HUES6 (cell line): Measurements from ENCODE around the gene SLK.

Source experiments
- H3K27ac ChIP-seq: 2 replicates; pipeline ENCODE4 v1.7.0; 2013; ENCODE audit warnings: low read depth, mild to moderate bottlenecking, low read length, inconsistent platforms
- H3K27me3 ChIP-seq: 2 replicates; pipeline ENCODE4 v1.6.1; 2013; ENCODE audit warnings: low read length; ENCODE audit not compliant: control insufficient read depth, insufficient read depth
- H3K36me3 ChIP-seq: 2 replicates; pipeline ENCODE4 v1.6.1; 2013; ENCODE audit warnings: low read length; ENCODE audit not compliant: control insufficient read depth, insufficient read depth
- H3K4me1 ChIP-seq: 2 replicates; pipeline ENCODE4 v1.6.1; 2013; ENCODE audit warnings: low read length; ENCODE audit not compliant: control insufficient read depth, insufficient read depth
- H3K4me3 ChIP-seq: 2 replicates; pipeline ENCODE4 v1.5.1; 2013; ENCODE audit warnings: low read depth, low read length
- H3K9ac ChIP-seq: one replicate; pipeline ENCODE4 v1.6.1; 2013; ENCODE audit warnings: mild to moderate bottlenecking, low read length
- H3K9me3 ChIP-seq: 2 replicates; pipeline ENCODE4 v1.6.1; 2013; ENCODE audit warnings: low read depth, low read length; ENCODE audit not compliant: control insufficient read depth, insufficient read depth

Gene SLK

DNA sequence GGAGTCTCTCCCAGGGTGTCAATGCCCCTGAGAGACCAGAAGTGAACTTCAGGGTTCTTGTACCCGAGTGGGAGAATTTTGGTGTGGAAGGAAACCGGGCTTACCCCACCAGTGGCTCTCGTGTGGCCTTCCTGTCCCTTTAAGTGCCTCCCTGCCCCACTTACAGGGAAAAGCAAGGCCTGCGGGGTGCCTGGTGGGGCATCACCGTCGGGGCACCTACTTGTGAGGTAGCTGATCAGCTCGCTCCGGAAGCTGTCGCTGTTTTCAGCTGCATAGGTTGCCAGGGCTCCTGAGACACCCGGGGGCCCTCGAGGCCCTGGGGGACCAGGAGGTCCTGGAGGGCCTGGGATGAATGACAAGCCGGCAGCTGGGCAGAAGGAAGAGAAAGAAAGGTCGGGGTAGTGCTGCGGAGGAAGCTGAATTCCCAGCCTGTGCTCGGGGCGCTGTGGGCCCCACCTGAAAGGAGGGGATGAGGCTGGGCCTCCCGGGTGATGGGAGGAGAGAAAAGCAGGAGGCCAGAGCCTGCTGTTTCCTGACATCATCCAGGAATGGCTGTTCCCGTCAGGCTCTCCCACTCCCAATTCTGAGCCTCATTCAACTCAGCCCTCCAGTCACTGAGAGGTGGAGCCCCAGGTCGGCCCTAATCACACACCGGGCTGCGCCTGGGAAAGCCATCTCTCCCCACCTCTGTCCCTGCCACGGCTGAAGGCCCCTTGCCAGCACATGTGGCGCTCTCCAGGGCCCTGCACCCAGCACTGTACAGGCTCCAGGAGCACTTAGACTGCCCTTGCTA, 67.7 kb downstream of the SLK start:
- H3K4me3 ChIP-seq: no peak overlapping the region
- peaks cover 36% of the 10 kb centered on the region for H3K4me1 ChIP-seq
- no peak overlapping the region for H3K27ac ChIP-seq
- no peaks in the 10 kb centered on the region for H3K36me3 ChIP-seq
- no peaks in the 10 kb centered on the region for H3K27me3 ChIP-seq
- H3K9ac ChIP-seq: no peak overlapping the region
- no peaks in the 10 kb centered on the region for H3K9me3 ChIP-seq

DNA sequence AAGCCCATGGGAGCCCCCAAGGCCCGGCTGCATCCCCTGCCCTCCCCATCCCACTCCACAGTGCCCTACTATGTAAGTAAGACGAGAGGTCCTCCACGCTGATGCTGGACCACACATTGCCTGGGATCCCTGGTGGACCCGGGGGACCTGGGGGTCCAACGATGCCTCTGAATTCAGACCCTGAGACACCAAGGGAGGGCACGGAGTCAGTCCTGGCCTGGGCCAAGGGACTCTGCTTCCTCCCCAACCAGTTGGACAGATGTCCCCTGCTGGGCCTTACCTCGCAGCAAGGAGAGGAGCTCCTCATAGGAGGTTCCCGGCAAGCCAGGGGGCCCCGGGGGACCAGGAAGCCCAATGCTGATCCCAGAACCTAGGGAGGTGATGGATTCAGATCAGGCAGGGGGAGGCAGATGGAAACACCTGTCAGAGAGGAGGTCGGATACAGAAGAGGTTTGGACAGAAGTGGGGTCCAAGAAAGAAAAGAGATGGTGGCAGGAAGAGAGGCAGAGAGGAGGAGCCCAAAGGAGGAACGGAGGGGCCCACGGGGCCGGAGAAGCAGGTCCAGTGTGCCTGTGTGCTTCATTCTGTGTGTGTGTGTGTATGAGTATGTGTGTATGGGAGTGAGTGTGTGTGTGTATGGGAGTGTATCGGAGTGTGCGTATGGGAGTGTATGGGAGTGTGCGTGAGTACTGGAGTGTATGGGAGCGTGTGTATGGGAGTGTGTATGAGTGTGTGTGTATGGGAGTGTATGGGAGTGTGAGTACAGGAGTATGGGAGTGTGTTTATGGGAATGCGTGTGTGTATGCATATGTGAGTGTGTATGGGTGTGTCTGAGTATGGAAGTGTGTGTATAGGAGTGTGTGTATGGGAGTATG, 68.5 kb downstream of the SLK start:
- no peaks in the 10 kb centered on the region for H3K27me3 ChIP-seq
- no peak overlapping the region for H3K27ac ChIP-seq
- H3K9ac ChIP-seq: no peak overlapping the region
- H3K36me3 ChIP-seq: no peaks in the 10 kb centered on the region
- H3K9me3 ChIP-seq: no peaks in the 10 kb centered on the region
- H3K4me1 ChIP-seq: peaks cover 36% of the 10 kb centered on the region
- no peak overlapping the region for H3K4me3 ChIP-seq

DNA sequence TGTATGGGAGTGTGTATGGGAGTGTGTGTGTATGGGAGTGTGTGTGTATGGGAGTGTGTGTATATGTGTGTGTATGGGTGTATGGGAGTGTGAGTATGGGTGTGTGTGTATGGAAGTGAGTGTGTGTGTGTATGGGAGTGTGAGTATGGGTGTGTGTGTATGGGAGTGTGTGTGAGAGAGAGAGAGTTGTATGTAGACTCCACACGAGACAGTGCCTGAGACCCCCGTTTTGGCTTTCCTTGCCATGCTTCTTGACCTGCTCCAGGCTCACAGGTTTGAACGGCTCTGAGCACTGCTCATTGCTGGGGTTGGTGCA, 69.1 kb downstream of the SLK start:
- Histone ChIP-seq H3K27ac (no peak overlapping the region), H3K4me3 (no peak overlapping the region), H3K9ac (no peak overlapping the region), H3K4me1 (peaks cover 36% of the 10 kb centered on the region), H3K9me3 (no peaks in the 10 kb centered on the region), H3K36me3 (no peaks in the 10 kb centered on the region), H3K27me3 (no peaks in the 10 kb centered on the region)

DNA sequence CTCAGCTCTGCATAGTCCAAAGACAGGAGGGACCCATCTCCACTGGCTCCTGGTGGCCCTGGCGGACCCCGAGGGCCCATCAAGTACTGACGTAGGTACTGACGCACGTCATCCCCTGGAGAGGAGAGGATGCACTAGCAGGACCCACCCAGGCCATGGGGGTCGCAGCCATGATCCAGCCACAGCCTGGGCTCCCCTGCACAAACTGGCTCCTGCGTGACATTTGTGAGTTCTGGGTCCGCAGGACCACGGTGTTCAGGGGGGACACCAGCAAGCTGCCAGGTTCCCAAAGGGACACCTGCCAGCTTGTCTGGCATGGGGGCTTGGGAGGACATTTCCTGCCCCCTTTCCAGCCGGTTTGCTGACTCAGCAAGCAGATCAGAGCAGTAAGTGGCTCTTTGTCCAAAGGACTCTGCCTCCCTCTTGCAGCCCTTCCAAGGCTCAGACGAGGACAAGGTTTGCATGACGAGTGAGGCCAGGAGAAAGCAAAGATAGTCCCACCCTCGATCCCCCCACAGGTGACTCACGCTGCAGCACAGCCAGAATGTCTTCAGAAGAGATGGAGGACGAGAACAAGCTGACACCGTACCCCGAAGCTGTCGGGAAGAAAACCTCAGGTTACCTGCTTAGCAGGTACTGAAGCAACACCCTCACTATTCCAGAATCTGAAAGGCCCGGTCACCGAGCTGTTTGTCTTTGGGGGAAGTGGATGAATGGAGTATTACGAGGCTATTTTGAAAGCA, 69.7 kb downstream of the SLK start:
- Histone ChIP-seq H3K4me1 (peaks cover 32% of the 10 kb centered on the region), H3K36me3 (no peaks in the 10 kb centered on the region)

DNA sequence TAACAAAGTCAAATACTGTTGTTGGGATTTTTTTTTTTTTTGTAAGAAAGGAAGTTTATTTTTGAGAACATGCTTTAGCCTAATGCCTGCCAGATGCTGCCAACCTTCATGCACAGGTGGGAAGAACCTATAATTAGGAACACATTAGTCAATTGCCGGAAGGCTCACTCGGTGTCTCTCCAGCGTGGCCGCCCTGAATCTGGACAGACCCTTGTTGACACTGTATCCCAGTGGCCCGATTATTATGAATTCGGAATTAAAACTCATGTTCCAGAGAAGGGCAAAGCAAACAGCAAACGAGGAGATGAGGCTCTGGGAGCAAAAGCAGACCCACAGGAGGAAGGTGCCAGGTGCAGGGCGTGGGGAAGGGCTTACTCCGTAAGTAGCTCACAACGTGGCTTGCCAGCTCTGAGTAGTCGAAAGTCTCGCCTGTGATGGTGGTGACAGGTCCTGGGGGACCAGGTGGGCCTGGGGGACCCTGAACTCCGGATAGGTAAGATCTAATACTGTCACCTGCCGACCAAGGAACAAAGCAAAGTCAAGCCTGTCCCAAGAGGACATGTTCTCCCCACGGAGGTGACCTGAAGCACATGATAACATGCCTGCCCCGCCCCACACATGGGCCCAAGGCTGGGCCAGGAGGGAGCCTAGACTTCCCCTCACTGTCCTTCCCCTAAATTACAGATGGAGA, 70.5 kb downstream of the SLK start:
- Histone ChIP-seq H3K27ac (no peak overlapping the region), H3K27me3 (no peaks in the 10 kb centered on the region), H3K4me1 (peaks cover 25% of the 10 kb centered on the region), H3K36me3 (no peaks in the 10 kb centered on the region), H3K9ac (no peak overlapping the region), H3K9me3 (no peaks in the 10 kb centered on the region), H3K4me3 (no peak overlapping the region)

More for the DNA sequence above, 69.7 kb downstream of the SLK start:
- H3K4me3 ChIP-seq: no peak overlapping the region
- H3K9me3 ChIP-seq: no peaks in the 10 kb centered on the region
- H3K27ac ChIP-seq: no peak overlapping the region
- no peaks in the 10 kb centered on the region for H3K27me3 ChIP-seq
- no peak overlapping the region for H3K9ac ChIP-seq

DNA sequence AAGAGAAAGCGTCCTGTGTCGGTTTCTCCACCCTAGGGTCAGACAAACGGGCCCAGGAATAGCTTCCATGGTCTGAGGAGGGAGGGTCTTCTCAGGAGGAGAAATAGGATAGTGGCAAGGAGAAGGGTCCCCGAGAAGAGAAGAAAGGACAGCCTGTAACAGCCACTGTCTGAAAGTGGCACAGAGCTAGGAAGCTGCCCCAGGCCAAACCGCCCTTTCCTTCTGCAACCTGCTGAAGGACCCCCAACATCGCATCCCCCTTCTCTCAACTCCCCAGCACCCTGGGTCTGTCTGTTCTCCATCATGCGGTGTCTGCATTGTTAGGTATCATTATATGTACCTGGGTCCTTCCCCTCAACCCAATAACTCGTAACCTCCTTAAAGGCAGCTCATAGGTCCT, 71.6 kb downstream of the SLK start:
- Histone ChIP-seq H3K9ac (no peak overlapping the region), H3K4me3 (no peak overlapping the region), H3K4me1 (peaks cover 14% of the 10 kb centered on the region; the same call in 1 of the 2 replicates), H3K27ac (no peak overlapping the region), H3K27me3 (no peaks in the 10 kb centered on the region), H3K36me3 (no peaks in the 10 kb centered on the region), H3K9me3 (no peaks in the 10 kb centered on the region)

DNA sequence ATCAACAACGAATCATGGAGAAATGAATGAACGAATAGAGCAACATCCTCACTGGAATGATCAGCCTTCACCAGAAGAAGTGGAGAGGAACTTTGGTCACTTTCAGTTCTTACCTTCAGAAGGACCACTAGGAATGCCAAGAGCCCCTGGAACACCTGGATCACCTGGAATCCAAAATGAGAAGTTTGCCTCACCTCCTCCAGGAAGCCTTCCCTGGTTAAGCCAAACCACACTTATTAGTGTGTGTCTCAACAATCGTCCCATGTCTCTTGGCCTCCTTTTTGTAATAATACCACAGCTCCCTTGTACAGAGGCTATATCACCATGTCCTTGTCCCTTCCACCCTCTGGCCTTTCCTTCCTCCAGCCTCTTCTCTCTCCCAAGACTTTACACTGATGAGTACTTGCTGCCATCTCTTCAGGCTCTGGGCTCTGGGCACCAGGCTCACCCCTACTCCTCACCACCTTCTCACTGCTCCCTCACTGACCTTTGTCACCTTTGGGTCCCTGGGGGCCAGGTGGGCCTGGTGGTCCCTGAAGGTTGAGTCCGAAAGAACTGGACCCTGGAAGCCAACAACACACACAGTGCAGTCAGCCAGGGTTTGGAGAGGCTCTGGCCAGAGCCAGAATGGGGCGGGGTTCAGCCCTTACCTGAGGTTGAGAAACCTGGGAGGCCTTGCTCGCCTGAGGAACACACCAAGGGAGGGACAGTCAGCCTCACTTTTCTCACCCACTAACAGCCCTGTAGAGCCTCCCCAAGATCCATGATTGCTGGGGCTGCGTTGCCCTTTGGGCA, 72.2 kb downstream of the SLK start:
- no peak overlapping the region for H3K9ac ChIP-seq
- H3K27ac ChIP-seq: no peak overlapping the region
- no peaks in the 10 kb centered on the region for H3K27me3 ChIP-seq
- H3K4me3 ChIP-seq: no peak overlapping the region
- H3K4me1 ChIP-seq: peaks cover 8% of the 10 kb centered on the region; the same call in 1 of the 2 replicates
- H3K9me3 ChIP-seq: no peaks in the 10 kb centered on the region
- no peaks in the 10 kb centered on the region for H3K36me3 ChIP-seq

DNA sequence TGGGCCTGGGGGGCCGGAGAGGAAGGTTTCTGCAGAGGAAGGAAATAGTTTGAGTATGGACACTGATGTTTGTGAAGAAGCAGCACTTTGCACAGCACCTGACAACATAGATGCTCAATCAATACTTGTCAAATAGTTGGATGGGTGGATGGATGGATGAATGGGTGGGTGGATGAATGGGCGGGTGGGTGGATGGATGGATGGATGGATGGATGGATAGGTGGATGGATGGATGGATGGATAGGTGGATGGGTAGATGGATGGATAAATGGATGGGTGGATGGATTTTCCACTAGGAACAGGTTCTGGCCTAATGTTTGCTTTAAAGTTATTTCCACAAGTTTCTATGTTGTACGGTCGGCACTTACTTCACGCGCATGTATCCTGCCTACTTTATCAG, 73.4 kb downstream of the SLK start:
- H3K27ac ChIP-seq: no peak overlapping the region
- no peaks in the 10 kb centered on the region for H3K9me3 ChIP-seq
- H3K4me1 ChIP-seq: no peaks in the 10 kb centered on the region
- no peaks in the 10 kb centered on the region for H3K36me3 ChIP-seq
- no peak overlapping the region for H3K4me3 ChIP-seq
- no peak overlapping the region for H3K9ac ChIP-seq
- no peaks in the 10 kb centered on the region for H3K27me3 ChIP-seq

DNA sequence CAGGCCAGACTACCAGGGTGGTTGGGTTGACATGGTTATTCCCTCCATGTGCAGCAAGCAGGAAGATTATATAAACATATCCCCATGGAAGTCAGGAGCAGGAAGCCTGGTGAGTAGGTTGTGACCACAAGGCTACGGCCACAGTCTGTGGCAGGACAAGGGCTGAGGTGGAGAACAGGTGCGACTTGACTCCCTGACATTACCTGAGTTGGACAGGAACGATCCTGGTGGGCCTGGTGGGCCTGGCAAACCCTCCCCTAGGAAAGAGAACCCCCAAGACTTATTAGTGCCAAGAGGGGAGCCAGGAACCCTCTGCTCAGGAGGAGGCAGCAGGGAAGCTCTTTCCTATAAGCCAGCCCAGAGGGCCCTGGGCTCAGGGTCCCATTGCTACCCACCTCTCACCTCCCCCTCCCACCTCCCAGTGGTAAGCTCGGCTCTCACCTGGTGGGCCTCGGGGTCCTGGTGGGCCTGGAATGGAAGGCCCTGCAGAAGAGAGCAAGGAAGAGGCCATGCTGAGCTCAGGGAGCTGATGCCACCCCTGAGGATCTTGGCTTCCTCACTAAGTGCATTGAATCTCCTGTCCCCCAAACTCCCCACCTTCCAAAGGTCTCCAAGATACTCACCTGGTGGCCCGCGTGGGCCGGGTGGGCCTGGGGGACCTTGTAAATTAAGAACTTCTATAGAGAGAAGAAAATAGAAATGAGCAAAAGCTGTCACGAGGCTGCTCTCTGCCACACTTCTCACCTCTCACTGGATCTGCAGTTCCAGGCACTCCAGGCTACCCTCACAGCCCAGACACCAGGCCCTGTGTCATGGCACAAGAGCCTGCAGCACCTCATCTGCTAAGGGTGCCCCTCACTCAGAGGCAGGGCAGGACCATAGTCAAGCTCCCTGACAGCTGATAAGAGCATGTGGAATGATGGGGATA, 74.2 kb downstream of the SLK start:
- Histone ChIP-seq H3K4me1 (peaks cover 6% of the 10 kb centered on the region), H3K4me3 (no peak overlapping the region), H3K27ac (no peak overlapping the region), H3K9me3 (no peaks in the 10 kb centered on the region), H3K36me3 (no peaks in the 10 kb centered on the region), H3K27me3 (no peaks in the 10 kb centered on the region), H3K9ac (no peak overlapping the region)
